Renal pelvis (tissue), 4 donors: Measurements from ENCODE around the gene GPR82. TPM values are rescaled to one million over a fixed set of nuclear protein-coding genes. Genes with fewer than 3 reads are reported as not detected.
"Not testable (repeated sequence)": the region's sequence is repeated elsewhere in the genome, so short reads cannot be mapped to it uniquely, and the experiment has no call there.

ENCODE experiments used
- DNase-seq: peaks from one replicate; pipeline ENCODE4 v3.0.0-alpha.2; 2013
- polyA plus RNA-seq, 3 donors: library from polyadenylated mRNA; unstranded; fragments of 120-200 nt; gene quantifications; one replicate each; pipeline ENCODE4 v1.2.1, GENCODE V29; 2013; ENCODE audit not compliant: insufficient read length in 3 of 3

Gene GPR82
- polyA plus RNA-seq, 3 donors = 0.10 to 0.21 (median 0.13) TPM

DNA sequence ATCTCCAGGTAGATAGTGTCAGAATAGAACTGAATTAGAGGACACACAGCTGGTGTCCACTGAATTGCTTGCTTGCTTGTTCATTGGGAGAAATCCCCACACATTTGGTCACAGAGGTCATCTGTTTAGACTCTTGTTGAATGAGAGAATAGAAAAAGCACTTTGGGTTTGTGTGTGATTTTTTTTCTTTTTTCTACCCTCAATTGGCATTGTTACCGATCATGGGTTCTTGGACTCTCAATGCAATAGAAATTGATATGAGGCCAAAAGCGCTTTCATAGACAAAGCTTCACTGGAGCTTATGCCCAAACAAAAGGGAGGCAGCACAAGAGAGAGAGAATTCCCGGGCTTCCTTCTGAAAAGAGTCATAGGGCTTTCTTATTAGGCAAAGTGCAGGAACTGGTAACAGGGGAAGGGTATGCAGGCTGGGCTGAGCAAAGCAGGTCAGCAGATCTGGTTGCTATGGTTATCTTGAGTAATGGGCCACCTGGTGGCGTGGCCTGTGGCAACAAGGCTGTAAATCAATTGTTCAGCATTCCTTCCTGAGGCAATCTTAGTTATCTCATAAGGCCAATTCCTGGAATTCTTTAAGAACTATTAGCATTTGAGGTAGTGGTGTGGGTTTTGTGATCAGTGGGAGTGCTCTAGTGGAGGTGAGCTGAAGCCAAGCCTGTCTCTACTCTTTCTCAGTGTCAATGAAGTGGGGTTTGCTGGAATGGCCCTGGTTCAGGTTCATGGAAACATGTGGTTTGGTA is 5.3 kb upstream of the GPR82 start:
- no peak for DNase-seq

DNA sequence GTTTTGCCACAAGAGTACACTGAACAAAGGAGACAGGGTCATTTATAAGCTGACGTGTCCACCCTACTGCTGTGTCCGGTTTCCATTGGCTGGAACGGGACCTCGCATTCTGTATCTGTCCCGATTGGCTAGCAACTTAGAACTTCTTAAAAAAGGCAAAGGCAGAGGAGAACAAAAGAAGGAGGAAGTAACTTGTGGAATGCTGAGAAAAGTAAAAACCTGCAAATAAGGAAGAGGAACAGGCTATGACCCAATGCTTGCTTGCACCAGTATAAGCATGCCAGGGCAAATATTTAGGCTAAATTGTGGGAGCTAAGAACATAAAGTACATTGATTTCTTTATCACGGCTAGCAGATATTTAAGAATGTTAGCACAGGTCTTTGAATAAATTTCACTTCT is 4.4 kb upstream of the GPR82 start:
- DNase-seq = not testable (repeated sequence)

DNA sequence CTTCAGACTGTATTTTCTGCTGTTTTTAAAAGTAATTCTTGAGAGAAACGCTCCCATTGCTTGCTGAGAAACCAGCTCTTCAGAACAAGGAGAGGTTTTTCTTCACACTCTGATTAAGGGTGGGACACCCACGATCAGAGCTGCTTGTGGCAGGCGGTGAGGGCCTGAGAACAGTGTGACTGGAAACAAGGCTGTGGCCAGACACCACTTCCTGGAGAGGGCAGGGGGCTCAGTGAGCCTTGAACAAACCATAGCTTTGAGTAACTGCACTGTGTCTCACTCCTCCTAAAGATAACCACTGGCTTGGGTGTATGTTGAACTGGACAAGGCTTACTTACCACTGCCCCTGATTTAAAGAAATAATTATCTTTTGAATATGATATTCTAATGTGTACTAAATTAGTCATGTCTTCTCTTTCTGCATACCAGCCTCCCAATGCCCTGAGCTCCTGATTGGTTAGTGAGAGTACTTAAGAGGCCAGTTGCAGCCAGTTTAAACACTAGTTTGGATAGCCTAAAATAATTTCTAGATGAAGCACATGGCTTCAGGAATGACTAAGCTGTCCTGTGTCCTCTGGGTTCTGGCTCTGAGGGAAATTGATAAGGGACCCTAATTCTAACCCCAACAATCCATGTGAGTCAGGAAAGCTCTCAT is 3.7 kb upstream of the GPR82 start:
- DNase-seq = no peak

DNA sequence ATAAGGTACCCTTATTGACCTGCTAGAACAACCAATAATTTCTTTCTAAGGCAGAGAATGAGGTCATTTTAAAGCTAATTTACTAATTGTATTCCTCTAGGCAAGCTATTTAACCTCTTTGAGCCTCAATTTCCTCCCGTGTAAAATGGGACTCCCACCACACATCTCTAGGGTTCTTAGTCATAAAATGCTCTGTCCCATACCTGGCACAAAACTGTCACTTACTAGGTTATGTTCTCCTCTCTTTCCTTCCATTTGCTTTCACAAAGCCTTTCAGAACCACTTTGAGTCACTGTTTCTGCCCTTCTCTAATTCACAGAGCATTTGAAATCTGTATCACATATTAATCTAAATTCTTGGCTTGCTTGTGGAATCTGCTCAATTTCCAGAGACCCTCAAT is 2.4 kb upstream of the GPR82 start:
- no peak for DNase-seq

DNA sequence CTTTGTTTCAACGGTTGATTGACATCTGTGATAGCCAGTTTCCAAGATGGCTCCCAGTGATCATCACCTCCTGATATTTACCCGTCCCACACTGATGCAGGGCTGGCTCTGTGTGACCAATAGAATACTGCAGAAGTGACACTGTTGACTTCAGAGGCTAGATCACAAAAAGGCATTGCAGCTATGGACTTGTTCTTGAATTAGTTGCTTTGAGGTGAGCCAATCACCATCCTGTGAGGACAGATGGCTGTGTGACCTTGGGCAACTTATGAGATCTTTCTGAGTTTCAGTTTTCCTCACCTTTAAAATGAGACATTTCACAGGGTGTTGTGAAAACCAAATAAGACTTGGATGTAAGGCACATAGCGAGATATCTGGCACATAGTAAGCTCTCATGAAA is 1.8 kb upstream of the GPR82 start:
- no peak for DNase-seq

DNA sequence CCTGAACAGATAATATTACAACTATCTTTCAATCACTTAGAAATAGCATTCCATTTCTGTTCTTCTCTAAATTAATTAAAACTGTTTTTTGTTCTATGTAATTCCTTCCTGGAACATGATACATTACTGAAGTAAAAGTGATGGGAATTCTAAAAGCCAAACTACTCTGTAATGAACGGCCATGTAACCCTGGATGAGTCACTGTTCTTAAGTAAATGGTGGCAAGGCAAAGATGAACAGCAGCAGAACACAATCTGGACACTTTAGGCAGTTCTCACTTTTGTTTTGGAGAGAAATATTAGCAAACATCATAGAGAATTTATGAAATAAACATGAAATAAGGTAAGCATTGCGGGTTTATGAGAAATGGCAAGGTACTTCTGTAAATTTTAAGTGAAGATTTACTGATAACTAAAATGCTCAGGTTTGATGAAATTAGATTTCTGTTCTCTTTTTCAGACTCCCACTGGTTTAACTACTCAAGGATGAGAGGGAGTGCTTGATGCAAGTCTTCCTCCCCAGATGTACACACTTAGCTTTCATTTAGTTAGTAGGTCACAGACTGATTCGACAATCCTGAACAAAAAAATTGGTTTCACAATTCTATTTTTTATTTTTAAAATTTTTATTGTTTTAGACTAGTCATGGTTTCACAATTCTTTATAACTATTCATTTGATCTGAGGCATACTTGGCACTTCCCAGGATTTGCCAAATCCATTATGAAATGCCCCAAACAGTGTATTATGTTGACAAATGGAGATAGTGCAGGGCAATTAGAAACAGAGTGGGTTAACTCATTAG is 964 bp upstream of the GPR82 start:
- no peak for DNase-seq

DNA sequence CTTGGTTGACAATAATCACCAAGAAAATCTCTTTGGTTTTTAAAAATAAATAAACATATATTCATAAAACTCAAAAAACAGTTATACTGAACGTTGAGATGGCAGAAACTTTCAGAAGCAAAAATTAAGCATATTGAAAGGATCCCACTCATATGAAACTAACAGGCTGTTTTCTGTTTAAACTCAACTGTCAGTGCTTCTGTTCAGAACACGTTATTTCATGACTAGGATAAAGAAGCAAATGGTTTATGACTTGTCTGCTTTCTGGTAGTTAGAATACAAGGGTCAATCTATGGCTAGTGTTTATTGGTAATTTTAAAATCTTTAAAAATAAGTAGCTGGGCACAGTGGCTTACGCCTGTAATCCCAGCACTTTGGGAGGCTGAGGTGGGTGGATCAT is 4.1 kb downstream of the GPR82 start:
- DNase-seq = no peak

DNA sequence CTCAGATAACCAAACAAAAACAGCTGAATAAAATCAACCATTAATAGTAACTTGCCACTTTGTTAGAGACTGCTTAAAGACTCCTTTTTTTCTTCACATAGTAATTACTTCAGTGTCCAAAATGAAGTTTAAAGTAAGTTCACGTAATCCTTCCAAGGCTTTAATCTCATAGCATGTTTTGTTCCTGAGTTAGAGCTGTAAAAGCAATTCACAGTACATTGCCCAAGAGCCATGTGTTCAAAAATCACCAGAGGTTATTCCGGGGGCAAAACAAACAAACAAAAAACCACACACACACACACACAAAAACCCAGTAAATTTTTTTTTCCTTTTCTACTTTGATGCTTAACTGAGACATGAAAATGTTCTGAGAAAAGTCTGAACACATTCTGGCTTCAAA is 6.1 kb downstream of the GPR82 start:
- no peak for DNase-seq

DNA sequence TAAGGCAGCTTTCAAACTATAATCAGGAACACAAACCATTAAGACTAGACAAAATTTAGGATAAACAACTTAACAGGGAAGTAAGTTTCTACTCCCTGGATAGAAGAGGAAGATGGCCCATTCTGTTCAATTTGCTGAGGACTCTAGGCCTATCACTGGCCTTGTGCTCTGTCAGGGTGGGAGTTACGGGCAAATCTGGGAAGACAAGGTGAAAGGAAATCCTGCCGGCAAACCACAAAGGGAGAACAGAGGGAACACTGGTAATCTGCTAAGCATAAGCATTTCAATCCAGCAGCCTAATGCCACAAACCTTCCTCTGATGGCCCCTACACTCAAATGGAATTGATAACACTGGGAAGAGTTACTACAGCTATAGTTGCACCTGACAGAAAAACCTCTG is 8.3 kb downstream of the GPR82 start:
- no peak for DNase-seq

DNA sequence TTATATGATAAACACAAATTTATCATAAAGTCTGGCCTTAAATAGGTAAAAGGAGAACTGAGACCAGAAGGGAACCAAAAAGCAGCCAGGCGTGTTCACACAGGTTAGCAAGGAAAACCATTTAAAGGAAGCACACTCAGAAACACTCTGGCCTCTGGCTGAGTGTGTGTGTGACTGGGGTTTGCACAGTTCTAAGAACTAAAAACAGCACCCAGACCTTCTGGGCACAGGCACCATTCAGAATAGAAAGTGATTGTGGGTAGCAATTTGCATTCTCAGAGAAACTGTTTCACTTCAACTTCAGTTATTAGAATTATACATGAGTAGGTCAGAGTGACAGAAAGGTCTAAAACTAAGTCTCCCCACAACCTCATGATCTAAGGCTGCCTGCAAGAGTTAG is 10.0 kb downstream of the GPR82 start:
- DNase-seq = no peak

DNA sequence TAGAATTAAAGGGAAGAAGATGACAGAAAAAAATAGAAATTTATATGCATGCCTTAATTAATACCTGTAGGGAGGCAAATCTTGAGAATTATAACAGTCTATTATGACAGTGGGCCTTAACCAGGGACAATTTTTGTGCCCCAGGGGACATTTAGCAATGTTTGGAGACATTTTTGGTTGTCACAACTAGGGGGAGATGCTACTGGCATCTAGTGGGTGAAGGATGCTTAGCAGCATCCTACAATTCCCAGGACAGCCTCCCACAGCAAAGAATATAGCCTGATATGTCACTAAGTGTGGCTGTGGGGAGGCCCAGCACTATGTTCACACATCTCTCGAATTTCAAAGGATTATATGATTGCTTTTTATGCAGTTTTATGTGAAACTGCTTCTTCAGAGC is 10.5 kb downstream of the GPR82 start:
- no peak for DNase-seq

DNA sequence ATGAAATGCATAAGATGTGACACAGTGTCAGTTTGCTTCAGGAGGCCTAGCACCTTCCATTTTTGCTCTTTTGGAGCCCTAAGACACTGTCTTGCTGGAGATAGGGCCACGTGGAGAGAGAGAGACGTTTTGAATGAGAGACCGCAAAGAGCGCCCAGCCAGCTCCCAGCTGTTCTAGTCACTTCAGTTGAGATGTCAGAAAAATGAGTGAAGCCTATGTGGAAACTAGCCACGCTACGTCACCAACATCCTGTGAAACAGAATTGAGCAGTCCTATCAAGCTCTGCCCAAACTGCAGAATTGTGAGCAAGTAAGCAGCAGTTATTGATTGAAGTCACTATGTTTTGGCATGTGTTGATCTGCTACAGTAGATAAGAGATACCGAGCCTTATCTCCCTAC is 13.1 kb downstream of the GPR82 start:
- no peak for DNase-seq

DNA sequence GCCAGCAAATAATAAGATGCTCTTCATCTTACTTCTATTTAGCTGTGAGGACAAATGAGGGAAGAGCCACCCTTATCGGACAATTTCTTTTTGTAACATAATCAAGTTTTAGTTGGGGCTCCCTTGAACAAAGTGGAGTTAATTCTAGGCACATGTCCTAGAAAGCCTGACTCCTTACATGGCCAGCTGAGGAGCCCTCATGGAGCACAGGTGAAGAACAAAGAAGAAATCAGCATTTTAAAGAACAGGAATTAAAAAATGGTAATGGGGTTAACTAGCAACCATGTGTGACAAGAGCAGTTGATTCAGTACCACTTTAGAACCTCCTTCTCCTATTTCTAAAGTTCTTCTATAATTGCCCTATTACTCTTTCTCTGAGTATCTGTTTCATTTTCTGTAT is 15.9 kb downstream of the GPR82 start:
- DNase-seq = no peak

DNA sequence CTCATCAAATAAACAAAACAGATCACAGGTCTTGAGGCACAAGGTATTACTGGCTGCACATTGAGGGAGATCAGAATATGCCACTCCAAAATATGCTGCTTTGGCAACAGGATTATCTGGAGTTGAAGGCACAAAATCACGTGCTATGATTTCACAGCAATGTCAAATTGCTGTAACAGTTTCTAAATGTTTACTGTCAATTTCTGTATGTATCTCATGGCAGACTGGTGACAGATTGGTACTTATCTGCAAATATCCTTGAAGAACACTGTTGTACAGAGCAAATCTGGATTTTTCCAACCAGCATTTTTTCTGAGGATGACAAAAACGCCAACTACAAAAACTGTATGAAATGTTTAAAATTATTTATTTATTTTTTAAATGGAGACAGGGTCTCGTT is 26.7 kb downstream of the GPR82 start:
- no peak for DNase-seq

DNA sequence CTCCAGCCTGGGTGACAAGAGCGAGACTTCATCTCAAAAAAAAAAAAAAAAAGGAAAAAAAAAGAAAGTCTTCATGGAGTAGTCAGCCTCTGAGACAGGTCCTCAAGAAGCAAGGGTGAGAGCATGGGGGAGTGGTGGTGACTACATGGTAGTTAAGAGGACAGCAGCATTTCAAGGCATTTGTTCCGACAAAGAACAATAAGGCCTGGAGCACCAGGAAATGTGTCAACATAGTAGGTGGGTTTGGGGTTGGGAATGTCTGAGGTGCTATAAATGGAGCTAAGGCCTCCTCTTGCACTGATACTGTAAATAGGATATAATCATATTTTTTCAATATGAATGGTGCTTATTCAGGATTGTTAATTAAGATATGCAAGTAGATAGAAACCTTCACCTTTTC is 34.4 kb downstream of the GPR82 start:
- no peak for DNase-seq

DNA sequence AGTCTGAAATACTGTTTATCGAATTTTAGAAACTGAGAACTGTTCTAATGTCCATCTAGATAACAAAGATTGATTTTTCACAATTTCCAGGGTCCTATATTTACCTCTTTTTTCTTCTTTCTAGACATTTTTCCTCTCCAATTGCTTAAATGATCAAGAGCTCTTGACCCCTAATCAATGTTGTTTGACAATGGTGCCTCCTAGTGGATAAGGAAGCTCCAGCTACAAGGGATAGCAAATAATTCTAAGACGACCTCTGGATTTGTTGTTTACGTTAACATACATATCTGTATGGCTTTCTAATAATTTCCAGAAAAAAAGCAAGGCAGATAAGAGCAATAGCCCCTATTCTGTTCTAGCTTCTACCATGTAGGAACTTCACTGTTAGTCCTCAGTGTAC is 35.8 kb downstream of the GPR82 start:
- DNase-seq = no peak

DNA sequence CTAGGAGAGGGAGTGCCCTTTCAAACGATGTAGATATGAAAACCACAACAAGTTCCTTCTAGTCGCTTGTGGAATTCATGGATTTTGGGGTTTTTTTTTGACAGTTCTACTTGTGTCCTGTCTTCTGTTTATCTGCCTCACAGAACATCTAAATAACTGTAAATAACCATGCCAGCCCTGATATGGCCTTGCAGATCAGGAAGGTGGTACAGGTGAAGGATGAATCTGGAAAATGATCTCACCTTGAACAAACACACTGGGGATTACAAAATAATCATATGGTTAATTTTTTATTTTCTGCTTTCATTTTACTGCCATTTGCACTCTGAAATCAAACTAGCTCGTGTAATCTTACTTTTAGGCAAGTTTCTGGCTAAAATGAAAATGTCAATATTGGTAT is 37.2 kb downstream of the GPR82 start:
- no peak for DNase-seq

DNA sequence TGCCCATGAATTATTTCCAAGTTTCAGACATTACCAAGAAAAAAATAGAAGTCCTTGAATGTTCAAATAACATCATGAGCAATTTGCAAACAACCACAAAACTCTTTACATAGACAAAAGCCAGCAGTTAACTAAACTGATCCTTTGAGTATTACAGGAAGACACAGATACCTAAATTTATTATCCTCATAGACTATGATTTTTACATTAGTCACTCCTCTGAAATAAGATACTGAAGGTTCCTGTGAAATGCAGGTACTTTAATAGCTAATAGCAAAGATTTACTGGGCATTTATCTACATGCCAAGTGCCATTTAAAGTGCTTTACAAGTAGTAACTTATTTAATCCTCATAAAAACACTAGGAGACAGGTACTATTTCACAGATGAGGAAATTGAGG is 37.7 kb downstream of the GPR82 start:
- DNase-seq = no peak

DNA sequence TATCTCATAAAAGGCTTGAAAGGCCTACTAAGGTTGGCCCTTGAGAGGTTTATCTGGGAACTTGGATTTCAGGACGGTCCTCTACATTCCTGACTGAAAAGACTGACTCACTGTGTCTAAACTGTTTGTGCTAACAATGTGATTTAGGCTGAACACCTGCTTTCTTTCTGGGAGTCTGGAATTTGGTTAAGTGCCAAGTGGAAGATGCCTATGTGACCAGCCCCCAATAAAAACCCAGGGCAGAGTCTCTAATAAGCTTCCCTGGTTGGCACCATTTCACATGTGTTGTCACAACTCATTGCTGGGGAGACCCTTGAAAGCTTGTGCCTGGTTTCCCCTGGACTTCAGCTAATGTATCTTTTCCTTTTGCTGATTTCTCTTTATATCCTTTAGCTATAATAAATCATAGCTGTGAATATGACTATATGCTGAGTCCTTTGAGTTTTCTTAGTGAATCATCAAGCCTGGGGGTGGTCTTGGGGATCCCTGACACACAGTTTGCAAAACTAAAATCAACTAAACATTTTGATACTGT is 55.1 kb downstream of the GPR82 start:
- peak; percentile 8 for DNase-seq
